ENCODE data around the gene TRIM41. TPM values are rescaled to one million over a fixed set of nuclear protein-coding genes. Genes with fewer than 3 reads are reported as not detected.
A peak's percentile ranks its signal among the peaks of the same experiment; 100 is the strongest.
"Not testable (repeated sequence)": the region's sequence is repeated elsewhere in the genome, so short reads cannot be mapped to it uniquely, and the experiment has no call there.

TRIM41 gene
- polyA plus RNA-seq, 1 donor = 17.3 TPM

DNA sequence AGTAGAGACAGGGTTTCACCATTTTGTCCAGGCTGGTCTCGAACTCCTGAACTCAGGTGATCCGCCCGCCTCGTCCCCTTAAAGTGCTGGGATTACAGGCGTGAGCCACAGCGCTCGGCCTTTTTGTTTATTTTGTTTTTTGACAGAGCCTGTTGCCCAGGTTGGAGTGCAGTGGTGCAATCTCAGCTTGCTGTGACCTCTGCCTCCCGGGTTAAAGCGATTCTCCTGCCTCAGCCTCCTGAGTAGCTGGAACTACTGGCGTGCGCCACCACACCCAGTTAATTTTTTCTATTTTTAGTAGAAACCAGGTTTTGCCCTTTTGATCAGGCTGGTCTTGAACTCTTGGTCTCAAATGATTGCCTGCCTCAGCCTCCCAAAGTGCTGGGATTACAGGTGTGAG, 12.9 kb upstream of the TRIM41 start:
- not testable (repeated sequence) for DNase-seq (ENCODE audit: low read depth)

- DNase-seq (ENCODE audit: low read depth) = not testable (repeated sequence)
Observed at GRCh38 chr5:181210698-181211097, 12.4 kb upstream of the TRIM41 start.

GRCh38 chr5:181211208-181211607, 11.9 kb upstream of the TRIM41 start:
- no peak for DNase-seq (ENCODE audit: low read depth)

GRCh38 chr5:181212080-181212479, 11.0 kb upstream of the TRIM41 start:
- DNase-seq (ENCODE audit: low read depth) = no peak

- DNase-seq (ENCODE audit: low read depth) = no peak
Observed at GRCh38 chr5:181212934-181213333, 10.1 kb upstream of the TRIM41 start.

GRCh38 chr5:181214249-181214648, 8.8 kb upstream of the TRIM41 start:
- not testable (repeated sequence) for DNase-seq (ENCODE audit: low read depth)

- no peak for DNase-seq (ENCODE audit: low read depth)
Observed at GRCh38 chr5:181215997-181216989, 6.8 kb upstream of the TRIM41 start.

DNA sequence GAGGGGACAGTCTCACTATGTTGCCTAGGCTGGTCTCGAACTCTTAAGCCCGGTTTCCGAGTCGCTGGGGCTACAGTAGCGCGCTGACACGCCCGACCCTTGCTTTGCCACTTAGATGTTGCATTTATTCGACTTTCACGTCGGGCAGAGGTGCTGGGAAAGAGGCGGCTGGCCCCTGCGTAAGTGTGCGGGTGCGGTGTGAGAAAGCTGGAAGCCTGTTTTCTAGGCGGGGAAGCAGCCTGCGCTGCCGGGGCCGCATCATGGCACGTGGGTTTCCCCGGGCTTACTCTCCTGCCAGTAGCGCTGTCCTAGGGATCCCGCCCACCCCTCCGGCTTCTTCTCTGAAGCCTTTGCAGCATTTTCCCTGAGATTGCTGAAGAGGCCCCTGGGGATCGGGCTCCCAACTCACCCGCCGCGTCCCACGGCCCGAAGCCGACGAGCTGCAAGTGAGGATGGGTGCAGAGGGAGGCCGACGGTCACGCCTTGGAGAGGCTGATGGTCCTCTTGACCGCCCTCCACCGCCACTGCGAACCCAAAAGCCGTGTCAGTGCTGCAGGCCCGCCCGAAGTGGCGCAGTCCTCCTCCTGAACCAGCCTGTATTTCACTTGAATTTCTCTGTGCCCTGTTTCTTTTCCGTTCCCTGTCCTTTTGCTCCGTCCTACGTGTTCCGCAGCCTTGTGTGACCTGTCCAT, 5.8 kb upstream of the TRIM41 start:
- DNase-seq (ENCODE audit: low read depth) = no peak

DNA sequence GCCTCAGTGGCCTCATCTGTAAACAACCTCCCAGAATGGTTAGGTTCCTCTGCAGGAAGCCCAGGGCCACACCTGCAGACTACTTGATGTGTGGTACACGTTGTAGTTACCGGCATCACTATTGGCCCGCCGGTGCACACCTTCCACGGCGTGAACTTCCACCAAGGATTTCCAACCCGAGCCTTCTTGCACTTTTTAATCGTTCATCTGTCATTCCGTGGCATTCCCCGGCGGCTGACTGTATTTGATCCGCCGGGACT, 5.3 kb upstream of the TRIM41 start:
- no peak for DNase-seq (ENCODE audit: low read depth)

DNA sequence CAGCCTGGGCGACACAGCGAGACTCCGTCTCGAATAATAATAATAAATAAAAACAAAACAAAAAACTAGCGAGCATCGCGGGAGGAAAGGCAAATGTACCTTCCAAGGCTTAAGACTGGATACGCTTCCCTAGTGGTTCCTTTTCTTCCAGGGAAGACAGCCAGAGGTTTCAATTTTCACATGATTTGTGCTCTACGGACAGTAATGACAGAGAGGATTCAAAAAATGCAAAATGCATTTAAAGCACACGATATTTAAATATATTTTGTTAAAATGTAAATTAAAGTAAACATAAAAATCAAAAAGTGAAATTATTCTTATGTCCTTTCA, 4.3 kb upstream of the TRIM41 start:
- DNase-seq (ENCODE audit: low read depth) = no peak

GRCh38 chr5:181219262-181220177, 3.6 kb upstream of the TRIM41 start:
- DNase-seq (ENCODE audit: low read depth) = no peak

GRCh38 chr5:181220178-181220515, 2.9 kb upstream of the TRIM41 start:
- no peak for DNase-seq (ENCODE audit: low read depth)

- DNase-seq (ENCODE audit: low read depth) = no peak
Observed at GRCh38 chr5:181221105-181221791, 1.8 kb upstream of the TRIM41 start.

DNA sequence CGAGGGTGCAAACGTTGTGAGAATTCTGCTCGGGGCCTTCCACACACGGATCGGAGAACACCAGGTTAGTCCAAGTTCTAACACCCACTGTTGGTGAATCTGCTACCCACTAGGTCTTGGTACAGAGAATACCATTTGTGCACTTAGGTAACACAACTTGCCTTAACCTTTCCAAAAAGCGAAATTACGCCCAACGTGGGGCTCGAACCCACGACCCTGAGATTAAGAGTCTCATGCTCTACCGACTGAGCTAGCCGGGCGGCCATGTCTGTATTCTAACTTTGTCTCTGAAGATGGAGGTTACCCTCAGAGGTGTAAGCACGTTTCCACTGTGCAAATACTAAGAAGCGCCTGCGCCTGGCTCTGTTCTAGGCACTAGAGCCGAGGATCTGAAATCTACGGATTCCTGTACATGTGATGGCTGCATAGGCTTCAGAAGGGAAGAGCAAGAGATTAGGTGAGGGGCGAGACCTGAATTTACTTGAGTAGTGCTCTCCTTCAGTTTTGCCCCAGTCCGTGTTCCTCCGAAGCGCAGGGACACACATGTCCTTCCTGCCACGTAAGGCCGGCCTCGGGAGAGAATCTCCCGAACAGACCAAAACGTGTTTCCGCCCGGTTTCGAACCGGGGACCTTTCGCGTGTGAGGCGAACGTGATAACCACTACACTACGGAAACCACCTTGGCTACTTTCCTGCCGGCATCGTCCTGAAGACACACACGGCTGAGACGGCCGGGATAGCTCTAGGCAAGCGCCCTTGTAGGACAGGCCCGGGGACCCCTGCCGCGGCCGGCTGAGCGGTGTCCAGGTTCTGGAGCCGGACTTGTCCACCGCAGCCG, 1.1 kb upstream of the TRIM41 start:
- DNase-seq (ENCODE audit: low read depth) = peak; percentile 67

DNA sequence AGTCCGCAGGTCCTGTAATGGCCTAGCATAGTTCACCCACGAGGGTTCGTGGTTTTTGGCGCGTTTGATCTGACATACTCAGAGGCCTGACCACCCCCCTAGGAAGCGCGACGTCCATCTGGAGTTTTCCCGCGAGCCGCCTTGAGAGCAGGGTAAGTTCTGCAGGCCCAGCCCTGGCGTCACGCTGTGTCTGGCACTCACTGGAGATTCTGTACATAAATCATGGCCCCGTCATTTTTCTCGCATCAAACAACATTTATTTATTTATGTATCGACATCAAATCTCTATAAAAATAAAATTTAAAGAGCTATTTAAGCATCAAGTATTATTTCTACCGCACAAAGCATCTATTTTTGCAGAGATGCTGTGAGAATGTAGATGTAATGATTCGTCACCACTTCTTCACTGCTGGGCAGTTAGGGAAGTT, 437 bp upstream of the TRIM41 start:
- no peak for DNase-seq (ENCODE audit: low read depth)

DNA sequence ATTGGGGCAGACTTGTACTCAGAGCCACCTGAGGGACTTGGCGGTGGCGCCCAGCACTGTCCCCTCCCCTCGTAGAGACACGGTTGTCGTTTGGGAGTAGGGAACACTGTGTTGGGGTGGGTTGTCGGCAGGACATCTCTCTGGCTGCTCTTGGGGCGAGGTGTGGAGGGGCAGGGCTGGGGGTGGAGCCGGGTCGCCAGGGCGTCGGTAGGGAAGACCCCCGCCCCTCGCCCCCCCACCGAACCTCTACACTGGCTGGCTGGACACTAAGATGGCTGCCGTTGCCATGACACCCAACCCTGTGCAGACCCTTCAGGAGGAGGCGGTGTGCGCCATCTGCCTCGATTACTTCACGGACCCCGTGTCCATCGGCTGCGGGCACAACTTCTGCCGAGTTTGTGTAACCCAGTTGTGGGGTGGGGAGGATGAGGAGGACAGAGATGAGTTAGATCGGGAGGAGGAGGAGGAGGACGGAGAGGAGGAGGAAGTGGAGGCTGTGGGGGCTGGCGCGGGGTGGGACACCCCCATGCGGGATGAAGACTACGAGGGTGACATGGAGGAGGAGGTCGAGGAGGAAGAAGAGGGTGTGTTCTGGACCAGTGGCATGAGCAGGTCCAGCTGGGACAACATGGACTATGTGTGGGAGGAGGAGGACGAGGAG, 778 bp downstream of the TRIM41 start:
- no peak for DNase-seq (ENCODE audit: low read depth)

DNA sequence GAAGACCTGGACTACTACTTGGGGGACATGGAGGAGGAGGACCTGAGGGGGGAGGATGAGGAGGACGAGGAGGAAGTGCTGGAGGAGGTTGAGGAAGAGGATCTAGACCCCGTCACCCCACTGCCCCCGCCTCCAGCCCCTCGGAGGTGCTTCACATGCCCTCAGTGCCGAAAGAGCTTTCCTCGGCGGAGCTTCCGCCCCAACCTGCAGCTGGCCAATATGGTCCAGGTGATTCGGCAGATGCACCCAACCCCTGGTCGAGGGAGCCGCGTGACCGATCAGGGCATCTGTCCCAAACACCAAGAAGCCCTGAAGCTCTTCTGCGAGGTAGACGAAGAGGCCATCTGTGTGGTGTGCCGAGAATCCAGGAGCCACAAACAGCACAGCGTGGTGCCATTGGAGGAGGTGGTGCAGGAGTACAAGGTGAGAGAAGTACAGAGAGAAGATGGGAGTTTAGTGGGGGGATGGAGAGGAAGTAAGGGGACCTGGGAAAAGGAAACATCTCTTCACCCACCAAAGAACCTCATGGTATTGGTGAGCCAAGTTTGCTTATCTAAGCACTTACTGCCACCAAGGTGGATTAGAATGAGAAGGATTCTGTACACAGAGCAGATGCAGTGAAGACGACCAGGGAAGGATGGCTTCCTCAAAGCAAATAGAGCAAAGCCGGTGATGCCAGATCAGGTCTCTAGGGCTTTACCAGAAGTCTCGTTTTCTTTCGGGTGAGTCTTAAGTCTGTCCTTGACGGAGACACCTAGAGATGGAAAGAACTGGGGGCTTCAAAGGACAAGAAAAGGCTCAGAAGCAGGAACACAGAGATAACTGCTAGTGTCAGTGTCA, 1.5 kb downstream of the TRIM41 start:
- no peak for DNase-seq (ENCODE audit: low read depth)

DNA sequence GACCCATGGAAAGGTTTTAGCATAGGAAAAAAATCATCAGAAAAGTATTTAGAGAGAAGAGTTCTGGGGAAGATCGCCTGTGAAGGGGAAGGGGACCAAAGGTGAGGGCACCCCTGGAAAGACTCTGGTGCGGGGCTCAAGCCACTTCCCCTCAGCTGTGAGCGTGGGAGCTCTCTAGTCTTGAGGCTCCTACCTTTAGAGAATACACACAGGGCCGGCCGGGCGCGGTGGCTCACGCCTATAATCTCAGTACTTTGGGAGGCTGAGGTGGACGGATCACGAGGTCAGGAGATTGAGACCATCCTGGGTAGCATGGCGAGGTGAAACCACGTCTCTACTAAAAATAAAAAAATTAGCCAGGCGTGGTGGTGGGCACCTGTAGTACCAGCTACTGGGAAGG, 6.9 kb downstream of the TRIM41 start:
- no peak for DNase-seq (ENCODE audit: low read depth)

DNA sequence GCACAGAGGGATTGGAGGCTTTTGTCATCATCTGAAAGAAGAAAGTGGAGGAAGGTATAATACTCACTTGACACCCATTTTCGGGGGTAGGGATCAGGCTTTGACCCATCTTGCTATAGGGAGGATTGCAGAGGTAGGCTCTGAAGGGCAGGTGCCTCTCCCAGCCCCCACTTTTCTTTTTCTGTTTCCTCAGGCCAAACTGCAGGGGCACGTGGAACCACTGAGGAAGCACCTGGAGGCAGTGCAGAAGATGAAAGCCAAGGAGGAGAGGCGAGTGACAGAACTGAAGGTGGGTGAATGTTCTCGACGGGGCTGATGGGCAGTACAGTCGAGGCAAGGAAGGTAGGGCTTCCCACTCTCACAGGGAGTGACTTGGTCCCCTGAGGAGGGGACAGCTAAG, 7.5 kb downstream of the TRIM41 start:
- no peak for DNase-seq (ENCODE audit: low read depth)

Measured in forelimb muscle (tissue), 1 donor.